ENCODE data around the gene PRKCSH.
A peak's percentile ranks its signal among the peaks of the same experiment; 100 is the strongest.
"Not testable (repeated sequence)": the region's sequence is repeated elsewhere in the genome, so short reads cannot be mapped to it uniquely, and the experiment has no call there.

The PRKCSH gene

GRCh38 chr19:11399667-11400066, 35.8 kb upstream of the PRKCSH start:
- H3K4me3 ChIP-seq (ENCODE audit: low read depth, low read length) = no peak overlapping the region
- TF ChIP-seq CTCF (IDR thresholded peaks at IDR 0.05; ENCODE audit: insufficient read depth, low read depth, low read length, missing control alignments) = no peak
- no peak for DNase-seq (ENCODE audit: low read depth)

- no peak overlapping the region for H3K4me3 ChIP-seq (ENCODE audit: low read depth, low read length)
- no peak for DNase-seq (ENCODE audit: low read depth)
- TF ChIP-seq CTCF (IDR thresholded peaks at IDR 0.05; ENCODE audit: insufficient read depth, low read depth, low read length, missing control alignments) = no peak
These were observed 34.6 kb upstream of the PRKCSH start for GRCh38 chr19:11400798-11401197.

DNA sequence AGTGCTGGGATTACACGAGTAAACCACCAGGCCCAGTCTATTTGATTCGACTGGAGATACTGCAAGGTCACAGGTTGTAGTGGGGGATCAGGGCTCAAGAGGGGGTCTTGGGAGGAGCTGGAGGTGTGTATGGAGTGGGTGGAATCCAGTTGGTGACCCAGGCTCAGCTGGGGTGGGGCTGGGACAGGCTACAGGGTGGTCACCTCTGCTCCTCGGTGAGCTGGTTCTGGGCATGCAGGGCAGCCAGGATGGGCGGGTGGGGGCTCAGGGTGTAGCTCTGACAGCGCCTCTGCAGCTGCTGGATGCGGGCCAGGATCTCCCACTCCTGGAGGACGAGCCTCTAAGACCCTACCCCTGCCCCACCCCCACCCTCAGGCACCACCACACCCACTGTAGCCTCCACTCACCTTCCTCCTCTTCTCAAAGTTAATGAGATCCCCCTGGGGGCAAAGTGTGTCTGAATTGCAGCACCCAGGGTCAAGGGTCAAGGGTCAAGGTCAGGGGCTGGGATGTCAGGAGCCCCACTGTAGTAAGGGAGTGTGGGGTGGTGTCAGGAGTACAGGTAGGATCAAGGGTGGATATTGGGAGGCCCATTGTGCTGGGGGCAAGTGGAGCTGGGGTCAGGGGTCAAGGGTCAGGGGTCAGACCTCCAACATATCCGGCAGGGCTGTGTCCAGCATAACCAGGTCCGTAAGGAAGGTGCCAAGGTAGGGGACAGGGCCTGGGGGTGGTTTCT, 33.5 kb upstream of the PRKCSH start:
- no peak for DNase-seq (ENCODE audit: low read depth)
- no peak overlapping the region for H3K4me3 ChIP-seq (ENCODE audit: low read depth, low read length)
- TF ChIP-seq CTCF (IDR thresholded peaks at IDR 0.05; ENCODE audit: insufficient read depth, low read depth, low read length, missing control alignments) = no peak

- no peak overlapping the region for H3K4me3 ChIP-seq (ENCODE audit: low read depth, low read length)
- TF ChIP-seq CTCF (IDR thresholded peaks at IDR 0.05; ENCODE audit: insufficient read depth, low read depth, low read length, missing control alignments) = no peak
- no peak for DNase-seq (ENCODE audit: low read depth)
These were observed 30.7 kb upstream of the PRKCSH start for GRCh38 chr19:11404588-11405222.

DNA sequence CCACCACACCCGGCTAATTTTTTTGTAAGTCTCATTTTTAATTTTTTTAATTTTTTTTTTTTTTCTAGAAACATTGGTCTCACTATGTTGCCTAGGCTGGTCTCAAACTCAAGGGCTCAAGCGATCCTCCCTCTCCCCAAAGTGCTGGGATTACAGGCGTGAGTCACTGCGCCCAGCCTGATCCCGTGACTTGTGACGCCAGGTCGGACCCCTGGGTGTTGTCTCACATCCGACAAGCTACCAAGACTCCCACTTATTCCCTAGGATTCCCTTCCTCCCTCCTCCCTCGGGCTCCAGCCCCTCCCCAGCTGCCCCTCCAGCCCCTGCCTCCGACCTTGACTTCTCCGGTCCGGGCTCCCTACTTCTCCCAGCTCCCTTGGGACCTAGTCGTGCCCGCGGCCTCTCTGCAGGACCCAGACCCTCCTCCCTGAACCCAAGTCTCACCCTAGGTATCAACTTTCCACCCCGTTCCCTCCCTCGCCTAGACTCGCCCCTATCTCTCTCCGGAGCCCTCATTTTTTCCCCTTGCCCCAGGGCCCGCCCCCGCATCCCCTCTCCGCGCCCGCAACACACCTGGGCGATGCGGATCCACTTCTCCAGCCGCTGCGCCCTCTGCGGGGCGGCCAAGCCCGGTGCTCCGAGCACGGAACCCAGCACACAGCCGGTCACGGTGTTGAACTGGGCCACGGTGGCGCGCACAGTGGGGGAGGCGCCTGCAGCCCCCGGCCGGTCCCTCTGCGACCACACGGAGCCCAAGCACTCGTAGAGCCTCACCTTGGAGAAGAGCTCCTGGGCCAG, 29.4 kb upstream of the PRKCSH start:
- H3K4me3 ChIP-seq (ENCODE audit: low read depth, low read length) = no peak overlapping the region
- DNase-seq (ENCODE audit: low read depth) = peak; percentile 18
- peak; percentile 28 for TF ChIP-seq CTCF (IDR thresholded peaks at IDR 0.05; ENCODE audit: insufficient read depth, low read depth, low read length, missing control alignments)

DNA sequence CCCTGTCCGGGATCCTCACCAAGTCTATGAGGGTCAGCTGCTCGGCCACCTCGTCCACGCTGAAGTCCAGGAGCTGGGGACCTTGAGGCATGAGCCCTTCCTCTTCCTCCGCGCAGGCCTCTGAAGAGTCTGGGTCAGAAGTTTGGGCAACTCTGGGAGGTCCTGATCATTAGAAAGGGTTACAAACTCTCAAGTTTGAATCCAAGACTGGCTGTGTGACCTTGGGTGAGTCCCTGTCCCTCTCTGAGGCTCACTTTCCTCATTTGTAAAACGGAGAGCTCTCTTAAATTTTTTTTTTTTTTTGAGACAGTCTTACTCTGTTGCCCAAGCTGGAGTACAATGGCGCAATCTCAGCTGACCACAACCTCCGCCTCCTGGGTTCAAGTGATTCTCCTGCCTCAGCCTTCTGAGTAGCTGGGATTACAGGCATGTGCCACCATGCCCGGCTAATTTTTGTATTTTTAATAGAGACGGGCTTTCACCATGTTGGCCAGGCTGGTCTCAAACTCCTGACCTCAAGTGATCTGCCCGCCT, 28.7 kb upstream of the PRKCSH start:
- H3K4me3 ChIP-seq (ENCODE audit: low read depth, low read length); DNase-seq (ENCODE audit: low read depth): not testable (repeated sequence)

DNA sequence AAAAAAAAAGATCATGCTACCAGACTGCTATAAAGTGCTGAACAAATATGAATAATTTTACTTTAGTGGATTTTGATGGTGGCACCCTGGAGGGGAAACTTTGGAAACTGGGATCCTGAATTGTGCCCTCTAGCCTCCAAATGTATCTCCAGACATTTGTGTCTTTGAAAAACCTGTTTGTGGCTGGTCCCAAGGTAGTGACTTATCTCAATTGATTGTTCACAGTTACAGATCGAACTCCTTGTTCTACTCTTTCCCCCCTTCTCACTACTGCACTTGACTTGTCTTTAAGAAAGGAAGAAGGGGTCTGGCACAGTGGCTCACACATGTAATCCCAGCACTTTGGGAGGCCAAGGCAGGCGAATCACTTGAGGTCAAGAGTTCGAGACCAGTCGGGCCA, 26.8 kb upstream of the PRKCSH start:
- DNase-seq (ENCODE audit: low read depth) = no peak
- no peak for TF ChIP-seq CTCF (IDR thresholded peaks at IDR 0.05; ENCODE audit: insufficient read depth, low read depth, low read length, missing control alignments)
- H3K4me3 ChIP-seq (ENCODE audit: low read depth, low read length) = no peak overlapping the region

Data from GM12865 (cell line).